ENCODE data around the gene PLPP4. TPM values are rescaled to one million over a fixed set of nuclear protein-coding genes. Genes with fewer than 3 reads are reported as not detected.

PLPP4 gene
- total RNA-seq, 4 donors from 2014 or later, result 0.41 to 0.79 TPM; not detected in 2

- H3K36me3 ChIP-seq, result no peaks in the 10 kb centered on the region
- no peaks in the 10 kb centered on the region for H3K9me3 ChIP-seq
- in situ Hi-C loops (cut with MboI; ENCODE audit: low pct_ligation_motif_present in 1 of 4, low pct_unique_long_range_greater_than_20kb in 1 of 4, low sequenced_read_pairs in 3 of 4), result no loop called here
- no peak overlapping the region for H3K4me3 ChIP-seq
- H3K27ac ChIP-seq, result no peak overlapping the region
- DNase-seq, result no peak
- no peaks in the 10 kb centered on the region for H3K27me3 ChIP-seq
- intact Hi-C loops (cut with DNase I; ENCODE audit: low total_unique reads), result no loop called here
- H3K4me1 ChIP-seq, result no peaks in the 10 kb centered on the region
- 63% methylated on average over 2 of the region's 2 CpGs; no CpG with 5 or more reads in 1 of the 2 donors for WGBS, 2 donors (ENCODE audit: low coverage in 1 of 2)
- TF ChIP-seq CTCF (IDR thresholded peaks at IDR 0.05), result no peak
- TF ChIP-seq POLR2AphosphoS5 (IDR thresholded peaks at IDR 0.05), result no peak
- no peak for TF ChIP-seq EP300 (IDR thresholded peaks at IDR 0.05; ENCODE audit: low read depth)
Measured at GRCh38 chr10:120483651-120484301, 26.7 kb downstream of the PLPP4 start.

GRCh38 chr10:120485946-120486345 lies 28.9 kb downstream of the PLPP4 start:
- Histone ChIP-seq H3K4me3 (no peak overlapping the region), H3K27ac (no peak overlapping the region), H3K9me3 (no peaks in the 10 kb centered on the region), H3K27me3 (no peaks in the 10 kb centered on the region), H3K36me3 (no peaks in the 10 kb centered on the region), H3K4me1 (no peaks in the 10 kb centered on the region)
- no peak for TF ChIP-seq POLR2A (IDR thresholded peaks at IDR 0.05)
- TF ChIP-seq EP300 (IDR thresholded peaks at IDR 0.05; ENCODE audit: low read depth), result no peak
- no peak for TF ChIP-seq POLR2AphosphoS5 (IDR thresholded peaks at IDR 0.05)
- no peak for TF ChIP-seq CTCF (IDR thresholded peaks at IDR 0.05)
- WGBS, 2 donors (ENCODE audit: low coverage in 1 of 2), result 76 to 80% methylated on average over 5 to 8 of the region's 8 CpGs
- DNase-seq, result no peak
- intact Hi-C loops (cut with DNase I; ENCODE audit: low total_unique reads) (no loop called here), in situ Hi-C loops (cut with MboI; ENCODE audit: low pct_ligation_motif_present in 1 of 4, low pct_unique_long_range_greater_than_20kb in 1 of 4, low sequenced_read_pairs in 3 of 4) (no loop called here)

GRCh38 chr10:120486671-120487205 lies 29.7 kb downstream of the PLPP4 start:
- no peak for DNase-seq
- no peaks in the 10 kb centered on the region for H3K9me3 ChIP-seq
- no peak overlapping the region for H3K4me3 ChIP-seq
- no peaks in the 10 kb centered on the region for H3K36me3 ChIP-seq
- WGBS, 2 donors (ENCODE audit: low coverage in 1 of 2), result 51 to 69% methylated on average over 4 to 6 of the region's 6 CpGs
- H3K4me1 ChIP-seq, result no peaks in the 10 kb centered on the region
- no peaks in the 10 kb centered on the region for H3K27me3 ChIP-seq
- TF ChIP-seq CTCF (IDR thresholded peaks at IDR 0.05) (no peak), EP300 (IDR thresholded peaks at IDR 0.05; ENCODE audit: low read depth) (no peak), POLR2AphosphoS5 (IDR thresholded peaks at IDR 0.05) (no peak), POLR2A (IDR thresholded peaks at IDR 0.05) (no peak)
- in situ Hi-C loops (cut with MboI; ENCODE audit: low pct_ligation_motif_present in 1 of 4, low pct_unique_long_range_greater_than_20kb in 1 of 4, low sequenced_read_pairs in 3 of 4) (no loop called here), intact Hi-C loops (cut with DNase I; ENCODE audit: low total_unique reads) (no loop called here)
- no peak overlapping the region for H3K27ac ChIP-seq

- Histone ChIP-seq H3K27me3 (no peaks in the 10 kb centered on the region), H3K27ac (no peak overlapping the region), H3K4me1 (no peaks in the 10 kb centered on the region), H3K36me3 (no peaks in the 10 kb centered on the region), H3K9me3 (no peaks in the 10 kb centered on the region), H3K4me3 (no peak overlapping the region)
- 92% methylated on average over 1 of the region's 1 CpG; no CpG with 5 or more reads in 1 of the 2 donors for WGBS, 2 donors (ENCODE audit: low coverage in 1 of 2)
- intact Hi-C loops (cut with DNase I; ENCODE audit: low total_unique reads) (no loop called here), in situ Hi-C loops (cut with MboI; ENCODE audit: low pct_ligation_motif_present in 1 of 4, low pct_unique_long_range_greater_than_20kb in 1 of 4, low sequenced_read_pairs in 3 of 4) (no loop called here)
- DNase-seq, result no peak
- TF ChIP-seq CTCF (IDR thresholded peaks at IDR 0.05) (no peak), POLR2AphosphoS5 (IDR thresholded peaks at IDR 0.05) (no peak), POLR2A (IDR thresholded peaks at IDR 0.05) (no peak), EP300 (IDR thresholded peaks at IDR 0.05; ENCODE audit: low read depth) (no peak)
Measured at GRCh38 chr10:120490288-120490687, 33.3 kb downstream of the PLPP4 start.

Measured in transverse colon (tissue), 4 donors.